Prostate gland (tissue), 2 donors: ENCODE results near the gene SMYD3.

ENCODE experiments used
- CTCF ChIP-seq, 4 experiments: fragments of 200-600 bp in 2 of 4; fragments of 450-650 bp in 2 of 4; sonication (generic) in 2 of 4; IDR thresholded peaks; 1 replicate in 3 of 4; 2 replicates in 1 of 4; pipeline ENCODE4 v1.5.1; 2016 to 2019; ENCODE audit warnings: antibody characterized with exemption in 4 of 4, mild to moderate bottlenecking in 2 of 4, moderate library complexity in 2 of 4
- POLR2A ChIP-seq: fragments of 450-650 bp; IDR thresholded peaks from one replicate; pipeline ENCODE4 v1.6.1; 2016; ENCODE audit warnings: antibody characterized with exemption, mild to moderate bottlenecking

DNA sequence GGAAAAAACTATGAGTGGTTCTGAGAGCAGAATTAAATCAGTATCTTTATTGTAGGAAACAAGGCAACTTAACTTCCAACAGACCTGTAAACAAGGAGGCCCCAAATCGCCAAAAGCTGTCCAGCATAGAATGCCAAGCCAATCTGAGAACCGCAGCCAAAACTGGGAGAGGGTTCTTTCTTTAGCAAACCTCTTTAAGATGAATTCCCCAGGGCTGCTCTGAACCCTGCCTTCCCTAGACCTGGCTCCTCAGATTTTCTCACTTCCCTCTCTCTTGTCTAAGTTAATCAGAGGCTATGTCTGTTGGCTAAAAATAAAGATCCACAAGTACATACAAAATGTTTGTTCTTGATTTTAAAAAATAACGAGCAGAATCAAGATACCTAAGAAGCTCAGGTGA is 141.4 kb downstream of the SMYD3 start:
- no peak for TF ChIP-seq CTCF (IDR thresholded peaks at IDR 0.05)
- no peak for TF ChIP-seq POLR2A
